Tibial nerve (tissue), 4 donors: ENCODE data around the gene TSEN54. TPM values are rescaled to one million over a fixed set of nuclear protein-coding genes. Genes with fewer than 3 reads are reported as not detected.

Experiments used
- DNase-seq, 2 donors: peaks; one replicate each; pipeline ENCODE4 v3.0.0-alpha.2; 2019; ENCODE audit warnings: low spot score in 2 of 2
- H3K27ac ChIP-seq, 4 donors: fragments of 200-600 bp; sonication (generic) in 3 of 4; one replicate each; pipeline ENCODE4 v1.5.1; 2017 to 2019; ENCODE audit warnings: mild to moderate bottlenecking in 1 of 4
- H3K27me3 ChIP-seq, 2 donors: fragments of 200-600 bp; sonication (generic) in 1 of 2; one replicate each; pipeline versions ENCODE4 v1.5.1 to v1.6.0; 2017 to 2019
- H3K36me3 ChIP-seq, 3 donors: fragments of 200-600 bp; sonication (generic); one replicate each; pipeline ENCODE4 v1.5.1; 2018 to 2019
- H3K4me1 ChIP-seq, 4 donors: fragments of 200-600 bp; sonication (generic) in 3 of 4; one replicate each; pipeline ENCODE4 v1.5.1; 2017 to 2019
- H3K4me3 ChIP-seq, 4 donors: fragments of 200-600 bp; sonication (generic) in 3 of 4; one replicate each; pipeline ENCODE4 v1.5.1; 2017 to 2019; ENCODE audit warnings: mild to moderate bottlenecking in 1 of 4, moderate library complexity in 1 of 4
- H3K9me3 ChIP-seq, 4 donors: fragments of 200-600 bp; sonication (generic) in 3 of 4; one replicate each; pipeline ENCODE4 v1.5.1; 2017 to 2019
- CTCF ChIP-seq, 5 experiments: fragments of 200-600 bp in 3 of 5; fragments of 450-650 bp in 2 of 5; sonication (generic) in 3 of 5; IDR thresholded peaks; one replicate each; pipeline ENCODE4 v1.5.1; 2016 to 2019; ENCODE audit warnings: antibody characterized with exemption in 5 of 5, mild to moderate bottlenecking in 3 of 5, moderate library complexity in 2 of 5
- EP300 ChIP-seq, 2 donors: sonication (generic); formaldehyde crosslinking; IDR thresholded peaks; one replicate each; pipeline ENCODE4 v1.6.1; 2017; ENCODE audit warnings: antibody characterized with exemption in 2 of 2, mild to moderate bottlenecking in 1 of 2
- POLR2A ChIP-seq, 2 donors: fragments of 450-650 bp; IDR thresholded peaks; one replicate each; pipeline ENCODE4 v1.6.1; 2017; ENCODE audit warnings: antibody characterized with exemption in 2 of 2, mild to moderate bottlenecking in 2 of 2, moderate library complexity in 2 of 2
- WGBS, 2 donors: methylation state at CpG; one replicate each; pipeline ENCODE4 v1.1.5; 2018; 5-methylcytosine and 5-hydroxymethylcytosine counted together
- total RNA-seq, 4 donors: library from RNA; depleted of rRNA; stranded (reverse); fragments of >200 nt; gene quantifications; one replicate each; pipeline ENCODE4 v1.1.0, GENCODE V29; 2016

TSEN54 gene
- total RNA-seq, 4 donors from 2014 or later, result 43.3 to 84.6 (median 53.0) TPM

- Histone ChIP-seq H3K36me3 (peaks cover 0 to 24% (median 0%) of the 10 kb centered on the region in 3 donors), H3K27ac (no peak overlapping the region), H3K9me3 (no peaks in the 10 kb centered on the region), H3K27me3 (no peaks in the 10 kb centered on the region), H3K4me3 (no peak overlapping the region), H3K4me1 (peaks cover 0 to 7% (median 0%) of the 10 kb centered on the region in 4 donors)
- DNase-seq, result no peak
- WGBS, 2 donors, result 87 to 90% methylated on average over 9 of the region's 9 CpGs
- TF ChIP-seq EP300 (IDR thresholded peaks at IDR 0.05), result no peak
- TF ChIP-seq CTCF (IDR thresholded peaks at IDR 0.05), result no peak
- TF ChIP-seq POLR2A (IDR thresholded peaks at IDR 0.05), result no peak
These were observed 43.7 kb downstream of the TSEN54 start for GRCh38 chr17:75559958-75560533.

GRCh38 chr17:75561927-75562603 lies 45.7 kb downstream of the TSEN54 start:
- H3K36me3 ChIP-seq, result peaks cover 0 to 36% (median 0%) of the 10 kb centered on the region in 3 donors
- no peaks in the 10 kb centered on the region for H3K9me3 ChIP-seq
- no peak overlapping the region for H3K4me3 ChIP-seq
- WGBS, 2 donors, result 49 to 53% methylated on average over 5 of the region's 5 CpGs
- no peaks in the 10 kb centered on the region for H3K27me3 ChIP-seq
- DNase-seq, result no peak
- TF ChIP-seq EP300 (IDR thresholded peaks at IDR 0.05) (no peak), POLR2A (IDR thresholded peaks at IDR 0.05) (no peak)
- no peak overlapping the region for H3K27ac ChIP-seq
- peaks cover 0 to 6% (median 0%) of the 10 kb centered on the region in 4 donors for H3K4me1 ChIP-seq

GRCh38 chr17:75563063-75563758 lies 46.9 kb downstream of the TSEN54 start:
- peaks cover 0 to 36% (median 0%) of the 10 kb centered on the region in 3 donors for H3K36me3 ChIP-seq
- H3K27ac ChIP-seq, result no peak overlapping the region
- 89 to 91% methylated on average over 16 to 26 of the region's 28 CpGs for WGBS, 2 donors
- DNase-seq, result no peak
- no peaks in the 10 kb centered on the region for H3K4me1 ChIP-seq
- H3K4me3 ChIP-seq, result no peak overlapping the region
- no peaks in the 10 kb centered on the region for H3K9me3 ChIP-seq
- TF ChIP-seq POLR2A (IDR thresholded peaks at IDR 0.05) (no peak), CTCF (IDR thresholded peaks at IDR 0.05) (no peak)
- H3K27me3 ChIP-seq, result no peaks in the 10 kb centered on the region

GRCh38 chr17:75564195-75564594 lies 47.9 kb downstream of the TSEN54 start:
- no peak for DNase-seq
- Histone ChIP-seq H3K9me3 (no peaks in the 10 kb centered on the region), H3K36me3 (peaks cover 0 to 36% (median 0%) of the 10 kb centered on the region in 3 donors), H3K27ac (no peak overlapping the region), H3K4me1 (no peaks in the 10 kb centered on the region), H3K27me3 (no peaks in the 10 kb centered on the region), H3K4me3 (no peak overlapping the region)
- 94 to 98% methylated on average over 7 to 11 of the region's 11 CpGs for WGBS, 2 donors
- TF ChIP-seq CTCF (IDR thresholded peaks at IDR 0.05), result no peak
- TF ChIP-seq EP300 (IDR thresholded peaks at IDR 0.05), result no peak
- TF ChIP-seq POLR2A (IDR thresholded peaks at IDR 0.05), result no peak

GRCh38 chr17:75565066-75565465 lies 48.7 kb downstream of the TSEN54 start:
- Histone ChIP-seq H3K27me3 (no peaks in the 10 kb centered on the region), H3K4me3 (no peak overlapping the region), H3K4me1 (no peaks in the 10 kb centered on the region), H3K9me3 (no peaks in the 10 kb centered on the region), H3K36me3 (peaks cover 0 to 39% (median 0%) of the 10 kb centered on the region in 3 donors), H3K27ac (no peak overlapping the region)
- TF ChIP-seq CTCF (IDR thresholded peaks at IDR 0.05) (no peak), EP300 (IDR thresholded peaks at IDR 0.05) (no peak), POLR2A (IDR thresholded peaks at IDR 0.05) (no peak)
- WGBS, 2 donors, result 75 to 77% methylated on average over 6 to 7 of the region's 7 CpGs
- no peak for DNase-seq
